Testis (tissue), 3 donors: ENCODE results near the gene MYO18B. TPM values are rescaled to one million over a fixed set of nuclear protein-coding genes. Genes with fewer than 3 reads are reported as not detected.

ENCODE experiments used
- DNase-seq: peaks from one replicate; pipeline ENCODE4 v3.0.0-alpha.2; 2019
- H3K27ac ChIP-seq, 2 donors: fragments of 200-600 bp; sonication (generic); one replicate each; pipeline ENCODE4 v1.5.1; 2019
- H3K27me3 ChIP-seq: fragments of 200-600 bp; sonication (generic); one replicate; pipeline ENCODE4 v1.5.1; 2019
- H3K36me3 ChIP-seq: fragments of 200-600 bp; sonication (generic); one replicate; pipeline ENCODE4 v1.5.1; 2017; ENCODE audit warnings: low read depth; ENCODE audit errors: missing control alignments
- H3K4me1 ChIP-seq: fragments of 200-600 bp; sonication (generic); one replicate; pipeline ENCODE4 v1.5.1; 2019
- H3K4me3 ChIP-seq, 2 donors: fragments of 200-600 bp; sonication (generic); one replicate each; pipeline ENCODE4 v1.5.1; 2017 to 2019
- H3K9me3 ChIP-seq: fragments of 200-600 bp; sonication (generic); one replicate; pipeline ENCODE4 v1.5.1; 2017
- CTCF ChIP-seq, 3 experiments: fragments of 450-650 bp in 2 of 3; fragments of 200-600 bp in 1 of 3; sonication (generic) in 1 of 3; IDR thresholded peaks; one replicate each; pipeline ENCODE4 v1.5.1; 2016 to 2019; ENCODE audit warnings: antibody characterized with exemption in 3 of 3, mild to moderate bottlenecking in 2 of 3, moderate library complexity in 1 of 3
- POLR2A ChIP-seq: fragments of 450-650 bp; IDR thresholded peaks from one replicate; pipeline ENCODE4 v1.6.1; 2017; ENCODE audit warnings: antibody characterized with exemption, mild to moderate bottlenecking, moderate library complexity
- WGBS, 2 donors: methylation state at CpG; one replicate each; pipeline ENCODE4 v1.1.5; 2018; 5-methylcytosine and 5-hydroxymethylcytosine counted together
- intact Hi-C: fragments of 100-400 bp; cut with DNase I; formaldehyde crosslinking; loops from one replicate; pipeline ENCODE4 v1.15.1; 2023; ENCODE audit warnings: low total_unique reads
- polyA plus RNA-seq: library from polyadenylated mRNA; stranded (reverse); fragments of 350-450 nt; fragmentation: Illumina TruSeq; extraction: RNeasy Lipid Tissue Mini Kit (QIAGEN cat#74804); gene quantifications from one replicate; pipeline ENCODE4 v1.2.3, GENCODE V29; 2014; ENCODE audit warnings: low read depth, low replicate concordance; ENCODE audit not compliant: insufficient read depth
- total RNA-seq, 2 donors: library from RNA; depleted of rRNA; stranded (reverse); fragments of >200 nt; gene quantifications; one replicate each; pipeline ENCODE4 v1.2.3, GENCODE V29; 2016

The MYO18B gene
- total and polyA plus RNA-seq, 3 donors from 2014 or later = 23.6 to 40.3 (median 28.6) TPM

DNA sequence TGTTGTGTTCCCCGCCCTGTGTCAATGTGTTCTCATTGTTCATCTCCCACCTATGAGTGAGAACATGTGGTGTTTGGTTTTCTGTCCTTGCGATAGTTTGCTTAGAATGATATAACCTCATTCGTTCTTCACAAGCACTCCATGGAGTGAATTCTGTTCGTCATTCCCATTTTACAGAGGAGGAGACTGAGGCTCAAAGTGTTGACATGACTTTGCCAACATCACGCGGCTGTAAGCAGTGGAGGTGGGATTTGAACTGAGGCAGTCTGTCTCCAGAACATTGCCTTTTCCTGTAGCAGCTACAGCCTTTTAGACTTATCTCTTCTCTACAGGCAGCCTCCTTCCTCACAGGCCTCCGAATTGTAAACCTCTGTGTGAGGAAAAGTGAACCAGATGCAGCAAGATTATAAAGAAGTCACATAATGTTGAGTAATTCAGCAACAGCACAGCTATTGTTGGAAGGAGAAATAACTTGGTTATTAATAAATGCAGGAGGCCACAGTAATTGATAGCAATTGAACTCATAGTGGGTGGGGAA, 74.6 kb downstream of the MYO18B start:
- H3K9me3 ChIP-seq = no peaks in the 10 kb centered on the region
- H3K36me3 ChIP-seq = no peaks in the 10 kb centered on the region
- no peaks in the 10 kb centered on the region for H3K27me3 ChIP-seq
- WGBS, 2 donors = 85 to 89% methylated on average over 7 of the region's 7 CpGs
- intact Hi-C loops = no loop called here
- H3K4me3 ChIP-seq = no peak overlapping the region
- DNase-seq = no peak
- TF ChIP-seq POLR2A = no peak
- TF ChIP-seq CTCF (IDR thresholded peaks at IDR 0.05) = no peak
- no peak overlapping the region for H3K27ac ChIP-seq
- no peaks in the 10 kb centered on the region for H3K4me1 ChIP-seq

GRCh38 chr22:25817092-25817943, 75.3 kb downstream of the MYO18B start:
- H3K9me3 ChIP-seq = no peaks in the 10 kb centered on the region
- intact Hi-C loops = no loop called here
- no peak overlapping the region for H3K4me3 ChIP-seq
- 79 to 81% methylated on average over 5 of the region's 5 CpGs for WGBS, 2 donors
- no peak for DNase-seq
- H3K36me3 ChIP-seq = no peaks in the 10 kb centered on the region
- no peaks in the 10 kb centered on the region for H3K27me3 ChIP-seq
- H3K4me1 ChIP-seq = no peaks in the 10 kb centered on the region
- H3K27ac ChIP-seq = no peak overlapping the region
- TF ChIP-seq CTCF (IDR thresholded peaks at IDR 0.05) (no peak), POLR2A (no peak)

- Histone ChIP-seq H3K9me3 (no peaks in the 10 kb centered on the region), H3K4me1 (no peaks in the 10 kb centered on the region), H3K4me3 (no peak overlapping the region), H3K27me3 (no peaks in the 10 kb centered on the region), H3K27ac (no peak overlapping the region), H3K36me3 (no peaks in the 10 kb centered on the region)
- WGBS, 2 donors = 69 to 92% methylated on average over 4 of the region's 4 CpGs
- DNase-seq = no peak
- intact Hi-C loops = no loop called here
- no peak for TF ChIP-seq POLR2A
Observed at GRCh38 chr22:25818541-25818940, 76.6 kb downstream of the MYO18B start.

- Histone ChIP-seq H3K4me3 (no peak overlapping the region), H3K27me3 (no peaks in the 10 kb centered on the region), H3K36me3 (no peaks in the 10 kb centered on the region), H3K27ac (no peak overlapping the region), H3K4me1 (no peaks in the 10 kb centered on the region), H3K9me3 (no peaks in the 10 kb centered on the region)
- intact Hi-C loops = no loop called here
- no peak for TF ChIP-seq CTCF (IDR thresholded peaks at IDR 0.05)
- TF ChIP-seq POLR2A = no peak
- DNase-seq = no peak
- WGBS, 2 donors = 89 to 92% methylated on average over 6 of the region's 6 CpGs
Observed at GRCh38 chr22:25822344-25822743, 80.4 kb downstream of the MYO18B start.

- TF ChIP-seq POLR2A = no peak
- TF ChIP-seq CTCF (IDR thresholded peaks at IDR 0.05) = no peak
- no peaks in the 10 kb centered on the region for H3K27me3 ChIP-seq
- H3K27ac ChIP-seq = no peak overlapping the region
- H3K4me3 ChIP-seq = no peak overlapping the region
- intact Hi-C loops = no loop called here
- DNase-seq = no peak
- H3K4me1 ChIP-seq = no peaks in the 10 kb centered on the region
- no peaks in the 10 kb centered on the region for H3K9me3 ChIP-seq
- no peaks in the 10 kb centered on the region for H3K36me3 ChIP-seq
- 80 to 85% methylated on average over 15 of the region's 15 CpGs for WGBS, 2 donors
Observed at GRCh38 chr22:25823276-25823675, 81.3 kb downstream of the MYO18B start.
